AG04449 (cell line): ENCODE measurements around the gene TAP1.

Experiments used
- CTCF ChIA-PET: fragments of 350-600 bp; formaldehyde crosslinking; extraction: SDS; loops from one replicate; lab custom pipeline; 2021; ENCODE audit warnings: antibody characterized with exemption; lab: Yijun Ruan, JAX
- POLR2A ChIA-PET: fragments of 400-600, 350-600 bp; formaldehyde crosslinking; extraction: SDS; loops from one replicate; lab custom pipeline; 2020; ENCODE audit warnings: antibody characterized with exemption, inconsistent platforms; lab: Yijun Ruan, JAX
- DNase-seq: peaks from one replicate; pipeline ENCODE4 v3.0.0-alpha.2; 2010; ENCODE audit warnings: low read depth, low spot score
- H3K4me3 ChIP-seq: 2 replicates; pipeline ENCODE4 v1.5.1; 2011; ENCODE audit warnings: low read depth, mild to moderate bottlenecking, control low read depth, low read length
- TF ChIP-seq, protein P1 (sequence below): IDR thresholded peaks from one replicate; pipeline ENCODE4 v1.5.1; 2011; ENCODE audit warnings: mild to moderate bottlenecking, moderate library complexity, low read length, control low read depth, inconsistent platforms; ENCODE audit not compliant: insufficient read depth; ENCODE audit errors: missing control alignments

TAP1 gene

DNA sequence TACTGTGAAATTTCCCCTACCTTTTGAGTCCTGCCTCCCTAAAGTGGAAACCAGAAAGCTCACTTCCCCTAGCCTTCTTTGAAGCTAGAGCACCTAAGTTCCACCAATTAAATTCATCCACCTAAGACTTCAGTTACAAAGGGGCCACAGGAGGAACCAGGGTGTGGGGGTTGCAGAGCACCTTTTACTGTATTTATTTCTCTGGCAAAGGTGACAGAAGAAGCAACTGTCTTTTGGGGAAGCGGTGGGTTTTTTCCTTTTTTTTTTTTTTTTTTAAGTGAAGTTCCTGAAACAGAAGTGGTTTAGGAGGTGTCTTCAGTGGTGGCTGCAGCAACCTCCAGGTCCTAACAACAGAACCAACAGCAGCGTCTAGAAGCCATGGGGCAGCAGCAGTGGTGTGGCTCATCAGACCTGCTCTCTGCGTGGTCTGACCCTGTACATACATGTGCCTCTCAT lies 13.5 kb upstream of the TAP1 start:
- DNase-seq: no peak
- no peak overlapping the region for H3K4me3 ChIP-seq
- TF ChIP-seq, protein P1, sequence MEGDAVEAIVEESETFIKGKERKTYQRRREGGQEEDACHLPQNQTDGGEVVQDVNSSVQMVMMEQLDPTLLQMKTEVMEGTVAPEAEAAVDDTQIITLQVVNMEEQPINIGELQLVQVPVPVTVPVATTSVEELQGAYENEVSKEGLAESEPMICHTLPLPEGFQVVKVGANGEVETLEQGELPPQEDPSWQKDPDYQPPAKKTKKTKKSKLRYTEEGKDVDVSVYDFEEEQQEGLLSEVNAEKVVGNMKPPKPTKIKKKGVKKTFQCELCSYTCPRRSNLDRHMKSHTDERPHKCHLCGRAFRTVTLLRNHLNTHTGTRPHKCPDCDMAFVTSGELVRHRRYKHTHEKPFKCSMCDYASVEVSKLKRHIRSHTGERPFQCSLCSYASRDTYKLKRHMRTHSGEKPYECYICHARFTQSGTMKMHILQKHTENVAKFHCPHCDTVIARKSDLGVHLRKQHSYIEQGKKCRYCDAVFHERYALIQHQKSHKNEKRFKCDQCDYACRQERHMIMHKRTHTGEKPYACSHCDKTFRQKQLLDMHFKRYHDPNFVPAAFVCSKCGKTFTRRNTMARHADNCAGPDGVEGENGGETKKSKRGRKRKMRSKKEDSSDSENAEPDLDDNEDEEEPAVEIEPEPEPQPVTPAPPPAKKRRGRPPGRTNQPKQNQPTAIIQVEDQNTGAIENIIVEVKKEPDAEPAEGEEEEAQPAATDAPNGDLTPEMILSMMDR: no peak
- ChIA-PET CTCF (interaction anchor here (0.9 to 18.1 kb wide), 26 partner anchors 9 to 457 kb away, joined by 3 to 402 read pairs (median 12); partner anchors contain the start of genes BRD2, HLA-DMA, PSMB8 and PSMB9), POLR2A (interaction anchor here (1.8 kb wide), 1 partner anchor 29 kb away, joined by 5 read pairs; the partner anchor contains the start of gene TAP2)

DNA sequence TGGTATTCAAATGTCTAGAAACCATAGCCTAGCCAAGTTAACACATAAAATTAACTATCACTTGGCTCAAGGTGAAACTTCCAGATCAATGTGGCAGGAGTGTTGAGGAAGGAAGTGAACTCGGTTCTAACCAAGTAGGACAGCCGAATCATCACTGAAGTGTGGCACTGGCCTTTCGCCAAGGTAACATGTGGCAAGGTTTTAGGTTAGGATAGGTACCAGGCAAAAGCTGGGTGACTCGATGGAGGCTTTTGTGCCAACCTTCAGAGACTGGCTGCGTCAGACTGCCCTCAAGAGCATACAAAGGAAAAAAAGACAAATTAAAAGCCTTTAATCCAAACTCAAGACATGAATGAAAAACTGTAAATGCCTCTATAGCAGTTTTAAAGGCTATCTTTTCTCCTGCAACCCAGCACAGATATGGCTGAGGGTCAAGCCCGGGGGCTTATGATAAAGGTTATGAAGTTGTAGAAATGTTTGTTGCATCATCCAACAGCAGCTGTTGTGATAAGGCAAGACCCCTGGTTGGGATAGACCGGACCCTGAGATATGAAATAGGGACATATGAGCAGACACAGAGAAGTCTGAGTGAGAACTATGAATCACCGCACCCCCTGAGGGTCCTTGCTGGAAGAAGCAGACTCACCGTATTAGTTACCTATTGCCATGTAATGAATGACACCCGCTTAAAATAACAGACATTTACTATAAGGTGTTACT lies 12.4 kb upstream of the TAP1 start:
- no peak for DNase-seq
- H3K4me3 ChIP-seq: no peak overlapping the region
- ChIA-PET CTCF (interaction anchor here (1.0 to 18.1 kb wide), 4 partner anchors 8 to 46 kb away, joined by 3 to 402 read pairs (median 102); partner anchors contain the start of genes PSMB8, PSMB9, TAP1 and TAP2), POLR2A (no interaction called here)
- TF ChIP-seq, protein P1: no peak

DNA sequence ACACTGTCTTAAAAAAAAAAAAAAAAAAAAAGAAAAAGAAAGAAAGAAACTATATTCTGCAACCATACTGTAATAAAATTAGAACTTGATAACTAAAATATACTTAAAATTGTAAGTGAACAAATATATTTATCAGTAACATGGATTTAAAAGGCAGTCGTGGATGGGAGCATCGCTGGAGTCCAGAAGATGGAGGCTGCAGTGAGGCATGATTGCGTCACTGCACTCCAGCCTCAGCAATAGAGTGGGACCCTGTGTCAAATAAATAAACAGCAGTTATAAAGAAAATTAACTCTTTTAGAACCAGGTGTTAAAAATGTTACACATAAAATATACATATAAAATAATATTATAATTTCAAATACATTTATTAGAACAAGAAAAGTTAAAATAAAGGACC lies 9.2 kb upstream of the TAP1 start:
- ChIA-PET POLR2A (no interaction called here), CTCF (interaction anchor here (1.0 to 9.9 kb wide), 4 partner anchors 5 to 24 kb away, joined by 3 to 199 read pairs (median 18); partner anchors contain the start of genes PSMB9, TAP1 and TAP2)
- no peak overlapping the region for H3K4me3 ChIP-seq
- TF ChIP-seq, protein P1: no peak
- DNase-seq: no peak

DNA sequence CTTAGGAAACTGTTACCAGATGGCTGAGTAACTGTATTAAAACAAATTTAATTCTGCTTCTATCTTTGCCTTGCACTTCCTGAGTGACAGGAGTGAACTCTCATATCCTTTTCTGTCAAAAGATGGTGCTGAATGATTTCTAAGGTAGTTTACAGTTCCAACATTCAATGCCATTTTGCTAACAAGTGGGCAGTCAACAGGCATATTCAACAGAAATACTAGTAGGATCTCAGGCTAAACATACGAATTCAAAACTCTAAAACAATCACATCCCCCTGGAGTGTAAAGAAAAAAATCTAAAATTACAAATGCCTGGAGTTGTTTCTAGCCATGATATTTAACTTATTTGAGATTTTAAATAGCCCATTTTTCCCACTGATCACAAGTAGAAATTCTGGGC lies 7.2 kb upstream of the TAP1 start:
- DNase-seq: no peak
- no peak overlapping the region for H3K4me3 ChIP-seq
- POLR2A ChIA-PET: no interaction called here
- CTCF ChIA-PET: interaction anchor here (0.8 to 9.6 kb wide), 10 partner anchors 7 to 388 kb away, joined by 3 to 313 read pairs (median 4); partner anchors contain the start of genes PSMB8 and TAP2
- TF ChIP-seq, protein P1: no peak

DNA sequence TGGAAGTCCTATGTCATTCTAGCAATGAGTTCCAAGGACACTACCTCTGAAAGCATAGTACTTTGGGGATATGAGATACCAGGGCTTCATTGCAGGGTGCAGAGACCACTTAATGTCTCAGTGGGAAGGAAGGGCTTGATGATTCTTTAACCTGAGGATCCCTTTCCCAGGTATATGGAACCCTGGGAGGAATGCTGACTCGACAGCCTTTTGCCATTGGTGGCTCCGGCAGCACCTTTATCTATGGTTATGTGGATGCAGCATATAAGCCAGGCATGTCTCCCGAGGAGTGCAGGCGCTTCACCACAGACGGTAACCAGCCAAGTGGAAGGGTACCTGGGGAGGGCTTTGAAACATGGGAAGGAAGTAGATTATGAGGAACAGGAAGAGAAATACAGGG lies 4.7 kb upstream of the TAP1 start:
- TF ChIP-seq, protein P1: no peak
- no peak for DNase-seq
- ChIA-PET CTCF (interaction anchor here (1.3 to 9.6 kb wide), 5 partner anchors 8 to 95 kb away, joined by 3 to 313 read pairs (median 9); partner anchors contain the start of genes HLA-DMA, PSMB8 and TAP2), POLR2A (interaction anchor here (0.6 kb wide), 1 partner anchor 120 kb away, joined by 3 read pairs; no protein-coding TSS in a partner anchor)
- no peak overlapping the region for H3K4me3 ChIP-seq
